Right lobe of liver (tissue), 6 donors: ENCODE measurements around the gene RIT2. TPM values are rescaled to one million over a fixed set of nuclear protein-coding genes. Genes with fewer than 3 reads are reported as not detected.

Source experiments
- ATAC-seq, 4 donors: fragments of 200-7000 bp; cut with Tn5 transposase; one replicate each; pipeline ENCODE4 v1.9.1; 2020; ENCODE audit warnings: mild to moderate bottlenecking in 4 of 4, moderate library complexity in 4 of 4
- DNase-seq, 3 donors: peaks; one replicate each; pipeline ENCODE4 v3.0.0-alpha.2; 2020
- H3K27ac ChIP-seq, 3 donors: fragments of 200-600 bp; one replicate each; pipeline ENCODE4 v1.8.0; 2022
- H3K27me3 ChIP-seq, 2 donors: fragments of 200-600 bp; one replicate each; pipeline ENCODE4 v1.8.0; 2022
- H3K36me3 ChIP-seq, 4 donors: fragments of 200-600 bp; sonication (generic) in 1 of 4; one replicate each; pipeline versions ENCODE4 v1.5.1 to v1.8.0; 2017 to 2022; ENCODE audit warnings: control low read depth in 1 of 4
- H3K4me1 ChIP-seq, 4 donors: fragments of 200-600 bp; sonication (generic) in 1 of 4; one replicate each; pipeline versions ENCODE4 v1.5.1 to v1.8.0; 2017 to 2022; ENCODE audit warnings: control low read depth in 1 of 4
- H3K4me3 ChIP-seq, 3 donors: fragments of 200-600 bp; one replicate each; pipeline ENCODE4 v1.8.0; 2022
- H3K9me3 ChIP-seq, 4 donors: fragments of 200-600 bp; sonication (generic) in 1 of 4; one replicate each; pipeline versions ENCODE4 v1.5.1 to v1.8.0; 2017 to 2022; ENCODE audit warnings: control low read depth in 1 of 4
- CTCF ChIP-seq, 4 donors: fragments of 200-600 bp in 3 of 4; fragments of 450-650 bp in 1 of 4; IDR thresholded peaks; one replicate each; pipeline versions ENCODE4 v1.5.1 to v1.8.0; 2016 to 2022; ENCODE audit warnings: antibody characterized with exemption in 4 of 4, mild to moderate bottlenecking in 2 of 4
- POLR2A ChIP-seq: fragments of 450-650 bp; IDR thresholded peaks from one replicate; pipeline ENCODE4 v1.6.1; 2017; ENCODE audit warnings: antibody characterized with exemption, mild to moderate bottlenecking
- whole genome bisulfite sequencing: methylation state at CpG from one replicate; pipeline ENCODE4 v1.1.6; 2018; ENCODE audit warnings: low coverage, low lambda C conversion rate; ENCODE audit not compliant: insufficient coverage; ENCODE audit errors: missing lambda C conversion rate; 5-methylcytosine and 5-hydroxymethylcytosine counted together
- intact Hi-C, 2 donors: fragments of 100-400 bp; cut with DNase I; formaldehyde crosslinking; loops; one replicate each; pipeline versions ENCODE4 v1.11.2 to v1.14.1; 2022
- total RNA-seq, 6 experiments: library from RNA; depleted of rRNA in 2 of 6; stranded (reverse); fragments of >200 nt in 2 of 6; fragmentation: NEBNext Ultra II Directional in 3 of 6; extraction: Animal tissue kit (Norgen Biotek cat#: 25700) in 3 of 6; gene quantifications; one replicate each; pipeline versions ENCODE4 v1.1.0 to v1.2.4, GENCODE V29; 2016 to 2023
- donor health status: DM: no; HTN: yes; CAD: no.
- donor health status: DM: no; HTN: no; CAD: no.
- donor health status: DM: no; HTN: no; CAD: no.
- donor health status: DM: no; HTN: yes; CAD: no.
- donor health status: DM: no; HTN: yes; CAD: no.

RIT2 gene
- total RNA-seq, 6 experiments from 2014 or later: not detected

DNA sequence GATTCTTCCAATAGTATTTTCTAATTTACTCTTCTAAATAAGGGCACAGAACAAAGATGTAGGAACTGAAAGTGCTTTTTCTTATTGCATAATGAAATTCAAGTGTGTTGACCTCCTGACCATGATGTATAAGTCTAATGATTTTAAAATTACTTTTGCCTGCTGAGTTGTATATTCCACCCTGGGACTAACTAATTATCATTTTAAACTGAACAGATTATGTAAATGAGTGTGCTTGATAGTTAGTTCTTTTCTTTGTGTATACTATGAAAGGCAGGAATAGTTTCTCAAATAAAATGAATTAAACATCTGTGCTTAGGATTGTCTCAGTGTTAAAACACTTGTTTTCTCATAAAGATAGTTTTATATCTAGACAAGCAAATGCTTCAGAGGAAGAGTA, 284.5 kb downstream of the RIT2 start:
- Histone ChIP-seq H3K36me3 (no peaks in the 10 kb centered on the region), H3K4me1 (no peaks in the 10 kb centered on the region), H3K27me3 (no peaks in the 10 kb centered on the region), H3K4me3 (no peak overlapping the region), H3K9me3 (no peaks in the 10 kb centered on the region), H3K27ac (no peak overlapping the region)
- no peak for DNase-seq
- intact Hi-C loops: no loop called here
- ATAC-seq: no peak
- no peak for TF ChIP-seq POLR2A
- no peak for TF ChIP-seq CTCF (IDR thresholded peaks at IDR 0.05)

- no peak for ATAC-seq
- Histone ChIP-seq H3K36me3 (no peaks in the 10 kb centered on the region), H3K4me3 (no peak overlapping the region), H3K9me3 (no peaks in the 10 kb centered on the region), H3K27me3 (no peaks in the 10 kb centered on the region), H3K27ac (no peak overlapping the region), H3K4me1 (no peaks in the 10 kb centered on the region)
- TF ChIP-seq POLR2A (no peak), CTCF (IDR thresholded peaks at IDR 0.05) (no peak)
- WGBS: 55% methylated on average over 1 of the region's 1 CpG
- no peak for DNase-seq
- intact Hi-C loops: no loop called here
Measured at GRCh38 chr18:42828881-42829280, 286.6 kb downstream of the RIT2 start.

DNA sequence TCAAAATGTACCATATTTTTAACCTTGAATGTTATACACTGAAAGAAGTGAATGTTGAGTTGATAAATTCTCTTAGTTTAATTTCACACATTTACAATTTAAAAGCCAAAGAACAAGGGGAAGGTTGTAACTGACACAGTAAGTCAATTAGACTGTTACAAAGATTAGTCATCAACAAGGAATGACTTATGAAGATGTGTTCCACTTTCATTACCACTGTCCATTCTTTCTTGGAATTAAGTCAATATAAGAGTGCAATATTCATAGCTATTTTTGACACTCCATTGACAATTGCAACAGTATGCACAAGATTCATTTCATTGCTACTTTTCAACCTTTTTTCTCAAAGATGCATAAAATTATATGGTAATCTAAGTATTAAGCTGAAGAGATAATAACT, 291.3 kb downstream of the RIT2 start:
- DNase-seq: no peak
- no peak overlapping the region for H3K27ac ChIP-seq
- intact Hi-C loops: no loop called here
- H3K4me1 ChIP-seq: no peaks in the 10 kb centered on the region
- no peaks in the 10 kb centered on the region for H3K27me3 ChIP-seq
- ATAC-seq: no peak
- H3K9me3 ChIP-seq: no peaks in the 10 kb centered on the region
- H3K36me3 ChIP-seq: no peaks in the 10 kb centered on the region
- H3K4me3 ChIP-seq: no peak overlapping the region
- no peak for TF ChIP-seq CTCF (IDR thresholded peaks at IDR 0.05)
- no peak for TF ChIP-seq POLR2A

GRCh38 chr18:42822711-42823110, 292.8 kb downstream of the RIT2 start:
- no peaks in the 10 kb centered on the region for H3K9me3 ChIP-seq
- intact Hi-C loops: no loop called here
- H3K4me3 ChIP-seq: no peak overlapping the region
- H3K27me3 ChIP-seq: no peaks in the 10 kb centered on the region
- no peaks in the 10 kb centered on the region for H3K4me1 ChIP-seq
- 48% methylated on average over 3 of the region's 3 CpGs for WGBS
- TF ChIP-seq POLR2A (no peak), CTCF (IDR thresholded peaks at IDR 0.05) (no peak)
- no peaks in the 10 kb centered on the region for H3K36me3 ChIP-seq
- DNase-seq (no peak), ATAC-seq (no peak)
- no peak overlapping the region for H3K27ac ChIP-seq

GRCh38 chr18:42821492-42821891, 294.0 kb downstream of the RIT2 start:
- Histone ChIP-seq H3K4me1 (no peaks in the 10 kb centered on the region), H3K27ac (no peak overlapping the region), H3K36me3 (no peaks in the 10 kb centered on the region), H3K4me3 (no peak overlapping the region), H3K27me3 (no peaks in the 10 kb centered on the region), H3K9me3 (no peaks in the 10 kb centered on the region)
- no peak for DNase-seq
- no peak for ATAC-seq
- WGBS: 80% methylated on average over 1 of the region's 4 CpGs
- intact Hi-C loops: no loop called here
- TF ChIP-seq POLR2A: no peak
- no peak for TF ChIP-seq CTCF (IDR thresholded peaks at IDR 0.05)
